GM21367 (cell line): ENCODE data around the gene RPS24.
"Not testable (repeated sequence)": the region's sequence is repeated elsewhere in the genome, so short reads cannot be mapped to it uniquely, and the experiment has no call there.

ENCODE experiments used
- ATAC-seq: cut with Tn5 transposase; IDR thresholded peaks from one replicate; pipeline ENCODE4 v1.9.1; 2021; ENCODE audit not compliant: unreplicated experiment

Gene RPS24

GRCh38 chr10:78047314-78047891 lies 13.7 kb downstream of the RPS24 start:
- ATAC-seq = no peak

- no peak for ATAC-seq
These were observed 16.2 kb downstream of the RPS24 start for GRCh38 chr10:78049851-78050250.

- no peak for ATAC-seq
These were observed 19.7 kb downstream of the RPS24 start for GRCh38 chr10:78053211-78053868.

- ATAC-seq = no peak
These were observed 24.9 kb downstream of the RPS24 start for GRCh38 chr10:78058562-78058961.

GRCh38 chr10:78059906-78060702 lies 26.4 kb downstream of the RPS24 start:
- ATAC-seq = no peak

- ATAC-seq = no peak
These were observed 28.6 kb downstream of the RPS24 start for GRCh38 chr10:78062296-78062695.

- no peak for ATAC-seq
These were observed 29.6 kb downstream of the RPS24 start for GRCh38 chr10:78063236-78063635.

GRCh38 chr10:78064919-78065318 lies 31.3 kb downstream of the RPS24 start:
- not testable (repeated sequence) for ATAC-seq

GRCh38 chr10:78065611-78066010 lies 31.9 kb downstream of the RPS24 start:
- no peak for ATAC-seq

GRCh38 chr10:78066012-78066411 lies 32.3 kb downstream of the RPS24 start:
- ATAC-seq = no peak

- ATAC-seq = no peak
These were observed 33.2 kb downstream of the RPS24 start for GRCh38 chr10:78066728-78067430.

GRCh38 chr10:78069151-78069550 lies 35.5 kb downstream of the RPS24 start:
- ATAC-seq = no peak

- ATAC-seq = not testable (repeated sequence)
These were observed 36.4 kb downstream of the RPS24 start for GRCh38 chr10:78070064-78070463.

GRCh38 chr10:78070726-78071125 lies 37.1 kb downstream of the RPS24 start:
- no peak for ATAC-seq

GRCh38 chr10:78071140-78071856 lies 37.6 kb downstream of the RPS24 start:
- no peak for ATAC-seq

GRCh38 chr10:78071857-78072179 lies 38.2 kb downstream of the RPS24 start:
- ATAC-seq = no peak

GRCh38 chr10:78072504-78072903 lies 38.8 kb downstream of the RPS24 start:
- ATAC-seq = no peak

GRCh38 chr10:78075806-78076205 lies 42.1 kb downstream of the RPS24 start:
- ATAC-seq = not testable (repeated sequence)

- no peak for ATAC-seq
These were observed 45.1 kb downstream of the RPS24 start for GRCh38 chr10:78078539-78079330.

- ATAC-seq = no peak
These were observed 45.7 kb downstream of the RPS24 start for GRCh38 chr10:78079411-78079810.
